ENCODE results near the gene LPAR2.
"Not testable (repeated sequence)": the region's sequence is repeated elsewhere in the genome, so short reads cannot be mapped to it uniquely, and the experiment has no call there.

Gene LPAR2

DNA sequence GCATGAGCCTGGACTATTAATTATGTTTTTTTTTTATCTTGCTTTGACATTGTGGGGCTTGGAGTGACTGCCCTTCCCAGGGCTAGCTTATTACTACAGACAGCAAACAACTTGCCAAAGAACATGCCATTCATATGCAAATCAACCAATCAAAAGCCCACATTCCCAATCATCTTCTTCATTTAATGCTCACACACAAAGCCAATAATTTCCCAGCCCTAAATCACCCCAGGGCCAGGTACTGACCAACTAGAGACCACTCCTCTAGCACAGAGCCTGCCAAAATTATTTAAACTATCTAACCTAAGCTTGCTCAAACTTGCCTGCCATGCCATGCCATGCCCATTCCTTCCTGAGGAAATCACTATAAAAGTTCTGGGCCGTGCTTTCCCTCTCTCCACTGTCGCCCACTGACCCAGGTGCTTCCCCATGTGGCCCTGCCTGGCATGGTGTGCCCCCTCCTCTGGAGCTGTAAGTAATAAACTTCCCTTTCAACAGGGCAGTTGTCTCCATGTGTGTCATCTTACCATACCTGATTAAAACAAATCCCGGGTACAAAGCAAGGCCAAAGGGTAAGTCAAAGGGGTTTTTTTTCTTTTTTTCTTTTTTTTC lies 25.2 kb downstream of the LPAR2 start:
- no peak overlapping the region for H3K9ac ChIP-seq (ENCODE audit: insufficient read length)
- no peak overlapping the region for H3K27ac ChIP-seq
- no peaks in the 10 kb centered on the region for H3K36me3 ChIP-seq (ENCODE audit: insufficient read depth, low read length)
- no peak for DNase-seq (ENCODE audit: low read depth, low spot score)
- H3K9me3 ChIP-seq (ENCODE audit: low read depth, low read length) = no peaks in the 10 kb centered on the region
- no peak for TF ChIP-seq POLR2AphosphoS5 (IDR thresholded peaks at IDR 0.05; ENCODE audit: borderline replicate concordance, low read depth, low read length)
- no peak for TF ChIP-seq FOXP2 (optimal IDR thresholded peaks at IDR 0.05; ENCODE audit: control extremely low read depth, extremely low read length, insufficient read depth)
- no peak for TF ChIP-seq EZH2 (IDR thresholded peaks at IDR 0.05)
- H3K4me3 ChIP-seq = no peak overlapping the region

DNA sequence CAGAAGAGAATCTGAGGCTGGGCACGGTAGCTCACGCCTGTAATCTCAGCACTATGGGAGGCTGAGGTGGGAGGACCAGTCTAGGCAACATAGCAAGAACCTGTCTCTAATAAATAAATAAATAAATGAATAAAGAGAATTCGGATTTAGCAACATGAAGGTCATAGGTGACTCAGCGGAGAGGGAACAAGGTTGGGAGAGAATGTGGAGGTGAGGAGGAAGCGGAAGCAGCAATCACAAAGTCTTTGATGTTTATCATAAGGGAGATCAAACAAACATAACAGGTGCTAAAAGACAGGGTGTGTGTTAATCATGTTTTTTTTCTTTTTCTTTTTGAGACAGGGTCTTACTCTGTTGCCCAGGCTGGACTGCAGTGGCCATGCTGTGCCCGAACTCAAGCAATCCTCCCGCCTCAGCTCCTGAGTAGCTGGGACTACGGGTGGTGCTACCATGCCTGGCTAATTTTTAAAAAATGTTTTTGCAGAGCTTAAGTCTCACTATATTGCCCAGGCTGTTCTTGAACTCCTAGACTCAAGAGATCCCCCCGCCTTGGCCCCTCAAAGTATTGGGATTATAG lies 25.8 kb downstream of the LPAR2 start:
- no peaks in the 10 kb centered on the region for H3K9me3 ChIP-seq (ENCODE audit: low read depth, low read length)
- DNase-seq (ENCODE audit: low read depth, low spot score) = no peak
- no peak overlapping the region for H3K9ac ChIP-seq (ENCODE audit: insufficient read length)
- TF ChIP-seq EZH2 (IDR thresholded peaks at IDR 0.05) (no peak), FOXP2 (optimal IDR thresholded peaks at IDR 0.05; ENCODE audit: control extremely low read depth, extremely low read length, insufficient read depth) (no peak), POLR2AphosphoS5 (IDR thresholded peaks at IDR 0.05; ENCODE audit: borderline replicate concordance, low read depth, low read length) (no peak)
- no peak overlapping the region for H3K27ac ChIP-seq
- H3K36me3 ChIP-seq (ENCODE audit: insufficient read depth, low read length) = no peaks in the 10 kb centered on the region
- no peak overlapping the region for H3K4me3 ChIP-seq

DNA sequence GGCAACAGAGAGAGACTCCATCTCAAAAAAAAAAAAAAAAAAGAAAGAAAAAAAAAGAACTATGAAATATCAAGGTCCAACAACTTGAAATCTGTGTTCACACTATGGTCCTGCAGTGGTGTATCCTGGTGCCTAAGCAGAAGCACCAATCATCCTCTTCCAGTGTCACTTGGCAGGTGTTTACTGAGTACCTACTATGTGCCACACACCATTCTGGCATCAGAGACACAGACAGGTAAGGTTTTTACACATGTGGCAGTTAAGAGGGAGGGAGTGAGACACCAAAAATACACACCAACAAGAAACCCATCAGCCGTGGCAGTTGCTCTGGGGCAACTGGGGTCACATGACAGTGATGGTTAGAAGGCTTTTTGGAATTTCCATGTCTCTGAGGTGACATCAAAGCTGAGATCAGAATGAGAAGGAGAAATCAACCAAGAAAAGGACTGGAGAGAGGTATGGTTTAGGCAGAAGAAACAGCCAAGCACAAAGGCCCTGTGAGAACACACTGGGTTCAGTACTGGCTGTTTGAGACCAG lies 27.2 kb downstream of the LPAR2 start:
- no peak overlapping the region for H3K4me3 ChIP-seq
- H3K9ac ChIP-seq (ENCODE audit: insufficient read length) = no peak overlapping the region
- DNase-seq (ENCODE audit: low read depth, low spot score) = no peak
- no peak for TF ChIP-seq EZH2 (IDR thresholded peaks at IDR 0.05)
- TF ChIP-seq POLR2AphosphoS5 (IDR thresholded peaks at IDR 0.05; ENCODE audit: borderline replicate concordance, low read depth, low read length) = no peak
- TF ChIP-seq FOXP2 (optimal IDR thresholded peaks at IDR 0.05; ENCODE audit: control extremely low read depth, extremely low read length, insufficient read depth) = no peak
- H3K36me3 ChIP-seq (ENCODE audit: insufficient read depth, low read length) = no peaks in the 10 kb centered on the region
- H3K27ac ChIP-seq = no peak overlapping the region
- H3K9me3 ChIP-seq (ENCODE audit: low read depth, low read length) = no peaks in the 10 kb centered on the region

DNA sequence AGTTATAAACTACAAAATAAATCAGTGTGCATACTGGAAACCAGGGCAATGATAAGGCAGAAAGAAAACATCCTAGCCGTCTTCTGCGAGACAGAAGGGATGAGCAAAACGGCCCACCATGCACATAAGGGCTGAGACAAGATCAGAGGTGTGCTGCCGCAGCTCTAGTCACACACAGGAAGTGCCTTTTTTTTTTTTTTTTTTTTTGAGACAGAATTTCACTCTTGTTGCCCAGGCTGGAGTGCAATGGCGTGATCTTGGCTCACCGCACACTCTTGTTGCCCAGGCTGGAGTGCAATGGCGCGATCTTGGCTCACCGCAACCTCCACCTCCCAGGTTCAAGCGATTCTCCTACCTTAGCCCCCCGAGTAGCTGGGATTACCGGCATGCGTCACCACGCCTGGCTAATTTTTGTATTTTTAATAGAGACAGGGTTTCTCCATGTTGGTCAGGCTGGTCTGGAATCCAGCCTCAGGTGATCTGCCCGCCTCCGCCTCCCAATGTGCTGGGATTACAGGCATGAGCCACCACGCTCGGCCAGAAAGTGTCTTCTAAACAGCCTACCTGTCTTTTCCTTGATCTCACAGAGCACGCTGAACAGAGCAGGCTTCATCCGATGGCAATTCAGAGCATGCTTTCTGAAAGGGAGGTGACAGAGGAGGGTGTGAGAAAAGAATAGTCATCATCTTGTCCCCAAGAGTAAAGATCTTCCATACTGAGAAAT lies 29.1 kb downstream of the LPAR2 start:
- H3K36me3 ChIP-seq (ENCODE audit: insufficient read depth, low read length); H3K4me3 ChIP-seq; H3K9ac ChIP-seq (ENCODE audit: insufficient read length); H3K9me3 ChIP-seq (ENCODE audit: low read depth, low read length); DNase-seq (ENCODE audit: low read depth, low spot score); H3K27ac ChIP-seq: not testable (repeated sequence)

DNA sequence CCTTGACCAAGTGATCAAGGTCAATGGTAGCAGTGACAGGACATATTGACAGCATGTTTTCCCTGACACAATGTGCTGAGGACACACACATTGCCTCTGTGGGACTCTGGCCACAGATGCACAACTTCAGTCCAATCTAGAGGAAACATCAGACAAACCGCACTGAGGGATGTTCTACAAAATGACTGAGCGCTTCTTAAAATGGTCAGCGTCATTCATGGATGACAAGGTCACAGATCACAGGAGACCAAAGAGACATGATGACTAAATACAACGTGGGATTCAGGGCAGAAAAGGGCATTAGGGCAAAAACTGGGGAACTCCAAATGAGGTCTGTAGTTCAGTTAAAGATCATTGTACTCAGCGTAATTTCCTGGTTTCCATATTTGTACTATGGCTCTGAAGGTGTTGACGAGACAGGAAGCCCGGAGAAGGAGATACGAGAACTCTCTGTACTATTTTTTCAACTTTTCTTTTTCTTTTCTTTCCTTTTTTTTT lies 30.2 kb downstream of the LPAR2 start:
- Histone ChIP-seq H3K9me3 (ENCODE audit: low read depth, low read length) (no peaks in the 10 kb centered on the region), H3K4me3 (no peak overlapping the region), H3K36me3 (ENCODE audit: insufficient read depth, low read length) (no peaks in the 10 kb centered on the region), H3K9ac (ENCODE audit: insufficient read length) (no peak overlapping the region), H3K27ac (no peak overlapping the region)
- no peak for DNase-seq (ENCODE audit: low read depth, low spot score)
- TF ChIP-seq EZH2 (IDR thresholded peaks at IDR 0.05) = no peak
- TF ChIP-seq FOXP2 (optimal IDR thresholded peaks at IDR 0.05; ENCODE audit: control extremely low read depth, extremely low read length, insufficient read depth) = no peak
- no peak for TF ChIP-seq POLR2AphosphoS5 (IDR thresholded peaks at IDR 0.05; ENCODE audit: borderline replicate concordance, low read depth, low read length)

DNA sequence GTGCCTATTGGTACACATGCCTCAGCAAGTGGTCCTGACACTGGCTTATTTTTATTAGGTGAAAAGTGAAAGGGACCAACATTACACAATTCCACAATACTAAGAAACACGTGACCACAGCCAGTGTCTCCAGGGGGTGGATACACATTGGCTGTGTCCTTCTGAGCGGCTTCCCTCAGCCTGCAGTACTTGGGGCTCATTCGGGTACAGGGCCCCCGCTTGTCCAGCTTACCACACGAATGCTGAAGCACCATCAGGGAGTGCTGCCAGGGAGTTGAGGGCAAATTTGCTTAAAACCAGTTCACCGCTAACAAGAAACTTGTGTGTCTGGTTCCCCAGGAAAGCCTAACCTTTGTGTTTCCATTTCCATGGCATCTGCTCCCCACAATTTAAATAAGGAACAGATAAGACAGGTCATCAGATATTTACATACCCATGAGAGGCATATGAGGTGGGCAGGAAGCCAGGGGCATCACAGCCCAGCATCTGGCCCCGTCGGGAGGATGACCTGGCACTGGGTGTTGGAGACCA lies 32.8 kb downstream of the LPAR2 start:
- TF ChIP-seq POLR2AphosphoS5 (IDR thresholded peaks at IDR 0.05; ENCODE audit: borderline replicate concordance, low read depth, low read length) (no peak), FOXP2 (optimal IDR thresholded peaks at IDR 0.05; ENCODE audit: control extremely low read depth, extremely low read length, insufficient read depth) (no peak), EZH2 (IDR thresholded peaks at IDR 0.05) (no peak)
- Histone ChIP-seq H3K36me3 (ENCODE audit: insufficient read depth, low read length) (no peaks in the 10 kb centered on the region), H3K4me3 (no peak overlapping the region), H3K27ac (no peak overlapping the region), H3K9ac (ENCODE audit: insufficient read length) (no peak overlapping the region), H3K9me3 (ENCODE audit: low read depth, low read length) (no peaks in the 10 kb centered on the region)
- no peak for DNase-seq (ENCODE audit: low read depth, low spot score)

DNA sequence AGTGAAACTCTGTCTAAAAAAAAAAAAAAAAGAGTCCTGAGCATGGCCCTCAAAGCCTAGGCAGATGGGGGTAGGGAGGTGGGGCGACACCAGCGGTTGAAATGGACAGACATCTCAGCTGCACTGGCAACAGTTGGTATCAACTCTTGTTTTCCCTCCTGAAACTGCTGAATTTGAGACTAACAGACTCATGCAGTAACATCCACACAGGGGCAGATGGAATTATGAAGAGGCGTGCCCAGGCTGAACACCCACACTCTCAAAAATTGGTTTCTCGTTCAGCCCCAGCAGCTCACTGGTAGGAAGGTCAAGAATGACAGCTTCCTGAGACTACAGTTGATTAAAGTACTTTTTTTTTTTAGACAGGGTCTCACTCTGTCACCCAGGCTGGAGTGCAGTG lies 33.6 kb downstream of the LPAR2 start:
- no peak overlapping the region for H3K4me3 ChIP-seq
- no peaks in the 10 kb centered on the region for H3K36me3 ChIP-seq (ENCODE audit: insufficient read depth, low read length)
- no peak for DNase-seq (ENCODE audit: low read depth, low spot score)
- H3K9me3 ChIP-seq (ENCODE audit: low read depth, low read length) = no peaks in the 10 kb centered on the region
- no peak overlapping the region for H3K27ac ChIP-seq
- TF ChIP-seq POLR2AphosphoS5 (IDR thresholded peaks at IDR 0.05; ENCODE audit: borderline replicate concordance, low read depth, low read length) (no peak), EZH2 (IDR thresholded peaks at IDR 0.05) (no peak), FOXP2 (optimal IDR thresholded peaks at IDR 0.05; ENCODE audit: control extremely low read depth, extremely low read length, insufficient read depth) (no peak)
- no peak overlapping the region for H3K9ac ChIP-seq (ENCODE audit: insufficient read length)

DNA sequence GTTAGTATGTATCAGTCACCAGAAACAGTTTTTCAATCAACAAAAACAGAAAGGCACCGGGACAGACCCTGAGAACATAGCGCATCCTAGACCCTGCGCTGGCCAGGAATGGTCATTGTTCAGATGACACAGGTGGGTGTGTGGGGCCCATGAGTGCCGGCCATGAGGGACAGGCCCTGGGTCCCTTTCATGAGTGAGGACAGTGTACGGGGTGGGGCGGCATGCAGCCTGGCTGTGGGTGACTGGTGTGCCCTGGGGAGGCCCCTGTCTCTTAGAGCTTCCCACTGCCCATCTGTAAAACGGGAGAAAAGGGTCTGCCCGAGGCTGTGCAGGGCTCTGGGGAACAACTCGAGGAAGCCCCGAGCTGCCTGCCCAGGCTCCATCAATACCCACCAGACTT lies 35.3 kb downstream of the LPAR2 start:
- Histone ChIP-seq H3K9me3 (ENCODE audit: low read depth, low read length) (no peaks in the 10 kb centered on the region), H3K36me3 (ENCODE audit: insufficient read depth, low read length) (no peaks in the 10 kb centered on the region), H3K9ac (ENCODE audit: insufficient read length) (no peak overlapping the region), H3K4me3 (no peak overlapping the region), H3K27ac (no peak overlapping the region)
- DNase-seq (ENCODE audit: low read depth, low spot score) = no peak
- TF ChIP-seq EZH2 (IDR thresholded peaks at IDR 0.05) (no peak), FOXP2 (optimal IDR thresholded peaks at IDR 0.05; ENCODE audit: control extremely low read depth, extremely low read length, insufficient read depth) (no peak), POLR2AphosphoS5 (IDR thresholded peaks at IDR 0.05; ENCODE audit: borderline replicate concordance, low read depth, low read length) (no peak)

All from SK-N-MC (cell line).